Measurements from ENCODE around the gene NRXN2.

Gene NRXN2

DNA sequence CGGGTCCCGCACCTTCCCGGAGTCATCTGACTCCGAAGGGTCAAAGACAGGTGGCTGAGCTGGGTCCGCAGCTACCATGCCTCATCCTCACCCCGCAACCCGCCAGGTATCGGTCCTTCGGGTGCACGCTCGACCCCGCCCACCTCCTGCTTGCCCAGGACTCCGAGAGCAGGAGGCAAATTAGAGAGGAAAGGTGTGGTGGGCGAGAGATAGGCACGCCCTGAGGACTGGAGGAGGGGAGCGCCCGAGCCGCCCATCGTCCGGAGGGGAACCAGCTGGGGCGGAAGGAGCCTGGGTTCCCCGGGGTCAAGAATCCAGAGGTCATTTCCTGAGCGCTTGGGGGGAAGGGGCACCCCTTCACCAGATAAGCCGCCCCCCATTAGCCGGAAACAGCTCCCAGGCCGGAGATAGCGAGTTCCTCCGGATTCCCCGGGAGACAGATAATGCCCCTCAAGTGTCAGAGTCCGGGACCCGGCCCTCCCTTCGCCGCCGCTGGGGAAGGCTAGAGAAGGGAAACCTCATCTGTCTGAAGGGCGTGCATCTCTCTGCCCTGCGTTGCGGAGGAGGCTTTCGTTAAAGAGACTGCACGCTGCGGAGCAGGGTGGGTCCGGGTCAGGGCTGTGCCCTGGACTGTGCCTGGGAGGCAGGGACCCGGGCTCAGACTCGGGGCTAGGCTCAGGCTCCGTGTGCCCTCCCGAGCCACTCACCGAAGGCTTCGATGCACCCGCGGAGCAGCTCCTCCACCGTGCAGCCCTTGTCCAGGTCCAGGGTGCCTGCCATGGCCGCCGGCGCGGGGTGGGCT lies 19.3 kb upstream of the NRXN2 start:
- Mint-ChIP-seq H3K4me3 (peak overlapping the region; percentile 67), H3K27ac (no peak overlapping the region), H3K9me3 (no peaks in the 10 kb centered on the region)

DNA sequence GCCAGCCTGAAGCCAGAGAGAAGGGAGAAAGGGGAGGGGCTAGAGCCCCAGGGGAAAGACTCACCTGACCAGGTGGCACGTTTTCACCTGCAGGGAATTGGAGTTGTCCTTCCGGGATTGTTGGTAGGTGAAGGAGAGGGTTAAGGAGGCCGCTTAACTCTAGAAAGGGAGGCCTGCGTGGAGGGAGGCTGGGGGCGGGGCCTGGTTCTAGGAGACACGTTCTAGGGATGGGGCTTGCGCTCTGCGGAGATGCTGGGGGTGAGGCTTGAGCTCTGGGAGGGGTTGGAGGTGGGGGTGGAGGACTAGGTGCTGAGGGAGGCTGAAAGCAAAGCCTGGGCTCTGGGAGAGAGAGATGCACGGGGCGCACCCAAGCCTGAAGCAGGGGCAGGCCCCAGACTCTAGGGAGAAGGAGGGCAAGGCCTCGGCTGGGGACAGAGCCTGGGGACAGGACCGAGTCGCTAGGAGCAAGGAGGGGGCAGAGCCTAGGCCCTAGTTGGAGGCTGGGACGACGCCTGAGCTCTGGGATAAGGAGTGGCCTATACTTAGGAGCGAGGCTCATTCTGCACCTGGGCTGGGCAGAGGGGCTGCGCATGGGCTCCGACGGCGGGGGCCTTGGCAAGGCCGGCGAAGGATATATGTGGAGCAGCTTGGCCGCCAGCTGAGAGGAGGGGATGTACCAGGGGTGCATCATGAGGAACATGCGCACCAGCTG lies 18.5 kb upstream of the NRXN2 start:
- Mint-ChIP-seq H3K9me3 (no peaks in the 10 kb centered on the region), H3K27me3 (peaks cover 7% of the 10 kb centered on the region), H3K36me3 (ENCODE audit: low read depth) (peaks cover 15% of the 10 kb centered on the region), H3K27ac (no peak overlapping the region), H3K4me3 (peak overlapping the region; percentile 67), H3K4me1 (ENCODE audit: low read depth) (peaks cover 36% of the 10 kb centered on the region)
- no peak for DNase-seq

More for the DNA sequence above, 19.3 kb upstream of the NRXN2 start:
- Mint-ChIP-seq H3K4me1 (ENCODE audit: low read depth) (peaks cover 36% of the 10 kb centered on the region), H3K36me3 (ENCODE audit: low read depth) (peaks cover 11% of the 10 kb centered on the region), H3K27me3 (peaks cover 7% of the 10 kb centered on the region)
- DNase-seq: no peak

DNA sequence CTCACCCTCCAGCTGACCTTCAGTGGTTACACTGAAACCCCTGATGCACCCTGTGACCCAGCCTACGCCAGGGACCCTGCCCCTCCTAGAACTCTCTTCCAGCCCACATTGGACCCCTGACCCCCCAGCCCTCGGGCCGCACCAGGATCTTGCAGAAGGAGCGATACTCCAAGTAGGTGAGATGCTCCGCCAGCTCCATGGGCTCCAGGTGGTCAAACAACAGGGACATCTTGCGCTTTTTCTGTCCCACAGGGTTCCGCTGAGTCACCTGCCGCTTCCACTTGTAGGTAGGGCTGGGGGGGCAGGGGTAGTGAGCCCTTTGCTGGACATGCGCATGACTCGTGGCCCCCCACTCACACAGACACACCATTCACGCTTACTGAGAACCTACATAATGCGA lies 16.9 kb upstream of the NRXN2 start:
- Mint-ChIP-seq H3K4me1 (ENCODE audit: low read depth) (peaks cover 34% of the 10 kb centered on the region), H3K4me3 (no peak overlapping the region), H3K36me3 (ENCODE audit: low read depth) (peaks cover 17% of the 10 kb centered on the region), H3K27me3 (peaks cover 7% of the 10 kb centered on the region), H3K9me3 (no peaks in the 10 kb centered on the region), H3K27ac (peak overlapping the region; percentile 41)
- DNase-seq: no peak

DNA sequence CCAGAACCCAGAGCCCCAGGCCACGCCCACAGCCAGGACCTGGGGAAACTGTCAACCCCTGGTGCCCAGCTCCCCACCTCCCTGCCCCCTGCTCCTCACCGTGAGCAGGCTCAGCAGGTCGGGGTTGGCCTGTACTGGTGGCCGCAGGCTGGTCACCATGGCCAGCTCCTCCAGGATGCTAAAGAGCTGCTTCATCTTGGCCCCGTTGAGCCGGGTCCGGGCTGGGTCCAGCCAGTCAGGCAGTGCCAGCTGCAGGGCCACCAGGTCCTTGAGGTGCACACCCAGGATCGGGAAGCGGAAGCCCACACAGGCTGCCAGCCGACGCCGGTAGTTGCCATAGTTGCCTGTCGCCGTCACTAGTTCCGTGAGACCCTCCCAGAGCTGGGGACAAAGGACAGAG lies 13.7 kb upstream of the NRXN2 start:
- peak overlapping the region; percentile 2 for H3K27ac Mint-ChIP-seq
- H3K4me1 Mint-ChIP-seq (ENCODE audit: low read depth): peaks cover 25% of the 10 kb centered on the region
- H3K27me3 Mint-ChIP-seq: no peaks in the 10 kb centered on the region
- H3K9me3 Mint-ChIP-seq: no peaks in the 10 kb centered on the region
- H3K4me3 Mint-ChIP-seq: no peak overlapping the region
- no peak for DNase-seq
- H3K36me3 Mint-ChIP-seq (ENCODE audit: low read depth): peaks cover 31% of the 10 kb centered on the region

DNA sequence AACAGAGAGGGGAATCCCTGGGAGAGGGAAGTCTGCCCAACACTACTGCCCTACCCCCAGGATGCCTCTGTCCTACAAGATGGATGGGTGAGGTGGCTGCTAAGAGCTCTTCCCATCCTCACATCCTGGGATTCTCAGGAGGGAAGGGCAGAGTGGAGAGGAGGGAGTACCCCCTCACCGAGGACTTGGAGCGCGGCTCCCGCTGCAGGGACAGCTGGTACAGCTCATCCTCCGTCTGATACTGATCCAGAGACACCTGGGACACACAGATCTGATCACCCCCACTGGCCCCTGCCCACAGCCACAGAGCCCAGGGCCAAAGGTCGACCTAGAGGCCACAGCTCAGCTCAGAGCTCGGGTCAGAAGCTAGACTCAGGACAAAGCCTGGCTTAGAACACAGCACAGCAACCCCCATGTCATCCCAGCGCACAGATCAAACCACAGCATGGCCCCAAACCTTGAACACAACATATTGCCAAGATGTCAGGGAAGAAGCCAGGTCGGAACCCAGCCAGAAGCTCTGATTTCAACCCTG lies 12.8 kb upstream of the NRXN2 start:
- Mint-ChIP-seq H3K27ac (peak overlapping the region; percentile 7), H3K4me1 (ENCODE audit: low read depth) (peaks cover 20% of the 10 kb centered on the region), H3K4me3 (no peak overlapping the region), H3K36me3 (ENCODE audit: low read depth) (peaks cover 31% of the 10 kb centered on the region), H3K27me3 (no peaks in the 10 kb centered on the region), H3K9me3 (no peaks in the 10 kb centered on the region)
- no peak for DNase-seq

DNA sequence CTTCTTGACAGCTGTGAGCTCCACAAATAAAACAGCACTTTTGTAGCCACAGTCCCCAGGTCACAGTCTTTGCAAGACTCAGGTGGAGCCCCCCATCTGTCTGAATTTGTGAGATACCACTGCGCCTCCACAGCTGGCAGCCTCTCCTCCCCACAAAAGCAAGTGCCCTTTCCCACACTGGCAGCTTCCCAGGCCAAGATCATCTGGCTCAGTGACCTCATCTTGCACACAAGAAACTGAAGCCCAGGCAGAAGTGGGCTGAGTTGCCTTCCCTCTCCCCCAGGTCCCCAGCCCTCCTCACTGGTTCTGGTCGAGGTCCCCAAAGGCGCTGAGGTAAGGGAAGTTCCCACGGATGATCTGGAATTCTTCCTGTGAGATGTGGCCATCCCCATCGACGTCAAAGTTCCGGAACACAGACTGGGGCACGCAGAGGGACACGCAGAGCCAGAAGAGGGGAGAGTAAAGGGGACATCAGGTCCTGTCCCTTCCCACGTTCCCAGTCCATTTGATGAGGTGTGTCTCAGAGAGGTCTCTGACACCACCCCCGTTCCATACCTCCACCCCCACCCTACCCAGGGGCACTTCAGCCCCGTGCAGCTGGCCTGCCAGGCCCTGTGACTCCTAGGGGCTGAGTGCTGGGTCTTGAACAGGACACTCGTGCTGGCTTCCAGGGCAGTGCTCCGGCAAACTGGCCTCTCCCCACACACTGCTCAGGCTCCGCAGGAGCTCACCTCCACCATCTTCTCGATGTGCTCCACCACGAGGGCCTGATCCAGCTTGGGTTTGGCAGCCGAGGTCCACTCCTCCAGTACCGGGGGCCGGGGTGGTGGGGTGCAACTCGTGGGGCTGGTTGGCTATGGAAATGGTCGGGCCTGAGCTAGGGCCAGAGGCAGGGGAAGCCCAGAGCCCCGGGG lies 12.1 kb upstream of the NRXN2 start:
- Mint-ChIP-seq H3K27me3 (no peaks in the 10 kb centered on the region), H3K27ac (peak overlapping the region; percentile 24), H3K36me3 (ENCODE audit: low read depth) (peaks cover 33% of the 10 kb centered on the region), H3K4me1 (ENCODE audit: low read depth) (peaks cover 20% of the 10 kb centered on the region), H3K4me3 (no peak overlapping the region), H3K9me3 (no peaks in the 10 kb centered on the region)
- DNase-seq: no peak

DNA sequence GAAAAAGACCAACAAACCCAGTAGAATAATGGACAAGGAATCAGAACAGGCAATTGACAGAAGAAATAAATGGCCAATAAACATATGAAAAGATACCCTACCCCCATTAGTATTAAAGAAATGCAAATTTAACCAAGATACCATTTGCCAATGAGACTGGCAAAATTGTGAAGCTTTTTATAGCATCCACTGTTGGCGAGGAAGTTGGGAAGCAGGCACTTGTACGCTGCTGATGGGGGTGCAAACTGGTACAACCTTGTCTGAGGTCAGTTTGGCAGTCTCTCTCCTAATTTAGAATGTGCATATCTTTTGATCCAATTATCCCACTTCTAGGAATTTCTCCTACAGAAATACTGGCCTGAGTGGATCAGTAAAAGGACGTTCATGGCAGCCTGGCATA lies 8.6 kb upstream of the NRXN2 start:
- peaks cover 30% of the 10 kb centered on the region for H3K36me3 Mint-ChIP-seq (ENCODE audit: low read depth)
- H3K4me1 Mint-ChIP-seq (ENCODE audit: low read depth): peaks cover 14% of the 10 kb centered on the region
- DNase-seq: no peak
- no peak overlapping the region for H3K27ac Mint-ChIP-seq
- H3K9me3 Mint-ChIP-seq: no peaks in the 10 kb centered on the region
- no peaks in the 10 kb centered on the region for H3K27me3 Mint-ChIP-seq
- H3K4me3 Mint-ChIP-seq: no peak overlapping the region

DNA sequence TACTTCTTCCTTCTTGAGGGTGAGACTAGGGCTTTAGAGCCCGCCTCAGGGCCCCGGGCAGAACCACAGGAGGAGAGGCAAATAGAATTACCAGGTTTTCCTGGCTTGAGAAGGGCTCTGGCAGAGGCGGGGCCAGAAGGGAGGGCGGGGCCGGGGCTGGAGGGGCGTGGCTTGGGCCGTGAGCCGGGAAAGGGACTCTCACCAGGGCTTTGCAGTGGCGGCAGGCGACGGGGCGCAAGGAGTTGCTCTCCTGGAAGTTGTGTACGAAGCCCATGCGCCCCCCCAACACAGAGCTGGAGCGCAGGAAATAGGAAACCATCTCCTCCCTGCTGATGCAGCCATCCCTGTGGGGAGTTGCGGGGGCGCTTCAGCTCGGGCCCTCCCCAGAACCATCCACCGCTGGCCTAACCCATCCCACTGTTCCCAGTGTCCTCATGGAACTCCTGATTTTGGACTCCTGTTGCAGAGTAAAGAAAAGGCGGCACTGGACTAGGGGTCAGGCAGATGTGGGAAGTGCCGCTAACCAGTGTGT lies 6.9 kb upstream of the NRXN2 start:
- H3K4me3 Mint-ChIP-seq: no peak overlapping the region
- DNase-seq: peak; percentile 55
- peak overlapping the region; percentile 57 for H3K27ac Mint-ChIP-seq
- no peaks in the 10 kb centered on the region for H3K27me3 Mint-ChIP-seq
- peaks cover 29% of the 10 kb centered on the region for H3K36me3 Mint-ChIP-seq (ENCODE audit: low read depth)
- peaks cover 11% of the 10 kb centered on the region for H3K4me1 Mint-ChIP-seq (ENCODE audit: low read depth)
- H3K9me3 Mint-ChIP-seq: no peaks in the 10 kb centered on the region

DNA sequence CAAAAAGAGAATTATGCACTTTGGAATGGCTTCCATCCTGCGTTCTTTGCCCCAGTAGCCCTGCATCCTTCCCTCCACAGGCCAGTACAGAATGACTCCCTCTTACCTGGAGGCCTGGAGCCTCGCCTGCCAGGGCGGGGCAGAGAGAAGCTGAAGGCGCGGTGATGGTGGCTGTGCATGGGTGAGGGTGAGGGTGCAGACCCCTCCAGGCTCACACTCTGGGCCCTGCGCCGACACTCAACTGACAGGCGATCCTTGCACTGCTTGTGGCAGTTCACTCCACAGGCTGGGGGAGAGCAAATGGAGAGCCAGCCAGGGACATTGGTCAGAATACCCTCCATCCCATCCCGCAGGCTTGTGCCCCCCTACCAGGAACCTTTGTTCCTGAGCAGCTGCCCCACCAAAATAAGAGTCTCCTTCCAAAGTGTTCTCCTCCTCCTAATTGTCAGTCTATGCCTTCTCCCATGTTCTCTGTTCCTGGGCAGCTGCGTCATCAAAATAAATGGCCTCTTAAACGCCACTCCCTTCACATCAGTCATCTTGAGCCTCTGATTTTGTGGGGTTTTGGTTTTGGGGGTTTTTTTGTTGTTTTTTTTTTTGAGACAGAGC lies 5.9 kb upstream of the NRXN2 start:
- H3K4me1 Mint-ChIP-seq (ENCODE audit: low read depth): peaks cover 12% of the 10 kb centered on the region
- no peaks in the 10 kb centered on the region for H3K27me3 Mint-ChIP-seq
- no peak overlapping the region for H3K4me3 Mint-ChIP-seq
- DNase-seq: no peak
- H3K36me3 Mint-ChIP-seq (ENCODE audit: low read depth): peaks cover 23% of the 10 kb centered on the region
- no peak overlapping the region for H3K27ac Mint-ChIP-seq
- H3K9me3 Mint-ChIP-seq: no peaks in the 10 kb centered on the region

DNA sequence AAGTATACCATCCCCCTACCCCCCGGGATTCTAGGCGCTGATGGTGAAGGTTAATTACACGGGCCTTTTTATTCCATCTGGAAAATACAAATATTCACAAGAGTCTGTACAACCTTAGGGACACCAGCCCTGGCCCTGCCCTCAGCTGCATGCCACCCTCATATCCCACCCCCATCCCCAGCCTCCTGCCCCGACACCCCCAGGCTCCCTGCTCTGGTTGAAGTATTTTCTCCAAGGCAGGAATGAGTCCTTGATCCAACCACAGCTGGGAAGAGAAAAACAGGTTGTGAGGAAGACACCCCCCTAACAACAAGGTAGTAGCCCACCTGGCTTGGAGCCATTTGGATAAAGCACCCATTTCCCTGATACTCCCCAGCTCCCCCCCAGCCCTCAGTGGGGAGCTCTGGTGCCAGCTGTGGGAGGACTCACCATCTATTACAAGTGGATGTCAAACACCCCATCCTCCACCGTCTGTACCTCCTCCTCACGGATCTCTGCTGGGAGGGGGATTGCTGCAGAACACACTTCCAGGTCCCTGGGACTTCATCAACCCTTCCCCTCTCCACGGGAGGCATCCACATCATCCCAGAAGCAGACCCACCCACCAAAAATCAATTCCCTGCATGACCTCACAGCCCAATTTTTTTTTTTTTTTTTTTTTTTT lies 4.0 kb upstream of the NRXN2 start:
- Mint-ChIP-seq H3K36me3 (ENCODE audit: low read depth) (peaks cover 18% of the 10 kb centered on the region), H3K27me3 (peaks cover 5% of the 10 kb centered on the region), H3K27ac (peak overlapping the region; percentile 44), H3K4me1 (ENCODE audit: low read depth) (peaks cover 10% of the 10 kb centered on the region), H3K9me3 (no peaks in the 10 kb centered on the region), H3K4me3 (no peak overlapping the region)
- no peak for DNase-seq

DNA sequence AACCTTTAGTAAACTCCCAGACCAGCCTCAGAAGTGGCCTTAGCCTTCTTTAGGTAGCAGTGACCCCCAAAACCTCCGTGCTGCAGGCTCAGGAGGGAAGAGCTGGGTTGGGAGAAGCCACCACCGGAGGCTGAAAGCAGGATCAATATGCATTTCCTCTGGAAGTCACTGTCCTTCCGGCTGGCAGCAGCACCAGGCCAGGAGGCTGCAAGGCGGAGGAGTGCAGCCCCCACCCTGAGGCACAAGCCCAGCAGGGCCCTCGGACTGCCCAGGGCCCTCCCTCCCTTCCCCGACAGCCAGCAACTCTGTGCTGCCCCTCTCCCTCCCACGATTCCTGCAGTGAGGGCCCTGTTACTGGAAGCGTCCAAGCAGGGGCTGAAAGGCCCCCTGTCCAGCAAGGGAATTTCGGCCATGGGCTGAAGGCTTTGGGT lies 3.2 kb upstream of the NRXN2 start:
- no peak overlapping the region for H3K27ac Mint-ChIP-seq
- H3K27me3 Mint-ChIP-seq: peaks cover 13% of the 10 kb centered on the region
- peaks cover 10% of the 10 kb centered on the region for H3K4me1 Mint-ChIP-seq (ENCODE audit: low read depth)
- DNase-seq: no peak
- H3K36me3 Mint-ChIP-seq (ENCODE audit: low read depth): peaks cover 15% of the 10 kb centered on the region
- no peak overlapping the region for H3K4me3 Mint-ChIP-seq
- H3K9me3 Mint-ChIP-seq: no peaks in the 10 kb centered on the region

DNA sequence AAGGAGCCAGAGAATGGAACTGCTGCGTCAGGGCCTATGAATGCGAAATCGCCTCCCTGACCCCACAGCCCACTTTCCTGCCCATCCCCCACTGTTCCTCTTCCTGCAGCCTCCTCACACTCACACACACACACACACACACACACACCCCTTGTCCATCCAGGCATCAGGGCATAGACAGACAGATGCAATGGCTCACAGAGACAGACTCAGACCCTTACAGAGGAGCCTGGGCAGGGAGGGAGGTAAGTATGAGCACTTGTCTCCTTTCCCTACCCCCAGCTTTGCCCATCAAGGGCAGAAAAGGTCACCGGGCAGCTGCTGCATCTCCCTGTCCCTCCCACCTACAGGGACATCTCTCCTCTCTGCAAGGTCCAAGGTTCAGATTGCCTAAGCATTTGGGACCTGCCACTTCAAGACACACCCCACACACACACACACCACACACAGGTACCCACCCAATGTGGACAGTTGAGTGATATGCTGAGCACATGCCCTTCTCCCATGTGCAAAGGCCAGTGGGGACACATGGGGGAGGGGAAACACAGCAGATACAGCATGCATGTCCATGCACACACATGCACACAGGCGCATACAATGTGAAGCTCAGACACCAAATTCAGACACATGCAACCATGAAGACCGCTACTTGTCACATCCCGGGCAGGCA lies 2.0 kb upstream of the NRXN2 start:
- H3K4me3 Mint-ChIP-seq: no peak overlapping the region
- H3K27me3 Mint-ChIP-seq: peaks cover 25% of the 10 kb centered on the region
- no peaks in the 10 kb centered on the region for H3K9me3 Mint-ChIP-seq
- peaks cover 10% of the 10 kb centered on the region for H3K4me1 Mint-ChIP-seq (ENCODE audit: low read depth)
- peaks cover 13% of the 10 kb centered on the region for H3K36me3 Mint-ChIP-seq (ENCODE audit: low read depth)
- DNase-seq: no peak
- no peak overlapping the region for H3K27ac Mint-ChIP-seq

Data from activated T-cell treated with anti-CD3 and anti-CD28 coated beads, Interleukin-2, amount 50 U/mL, for 24 hours (primary cell).